ENCODE measurements around the gene CYP1A1.

CYP1A1 gene

DNA sequence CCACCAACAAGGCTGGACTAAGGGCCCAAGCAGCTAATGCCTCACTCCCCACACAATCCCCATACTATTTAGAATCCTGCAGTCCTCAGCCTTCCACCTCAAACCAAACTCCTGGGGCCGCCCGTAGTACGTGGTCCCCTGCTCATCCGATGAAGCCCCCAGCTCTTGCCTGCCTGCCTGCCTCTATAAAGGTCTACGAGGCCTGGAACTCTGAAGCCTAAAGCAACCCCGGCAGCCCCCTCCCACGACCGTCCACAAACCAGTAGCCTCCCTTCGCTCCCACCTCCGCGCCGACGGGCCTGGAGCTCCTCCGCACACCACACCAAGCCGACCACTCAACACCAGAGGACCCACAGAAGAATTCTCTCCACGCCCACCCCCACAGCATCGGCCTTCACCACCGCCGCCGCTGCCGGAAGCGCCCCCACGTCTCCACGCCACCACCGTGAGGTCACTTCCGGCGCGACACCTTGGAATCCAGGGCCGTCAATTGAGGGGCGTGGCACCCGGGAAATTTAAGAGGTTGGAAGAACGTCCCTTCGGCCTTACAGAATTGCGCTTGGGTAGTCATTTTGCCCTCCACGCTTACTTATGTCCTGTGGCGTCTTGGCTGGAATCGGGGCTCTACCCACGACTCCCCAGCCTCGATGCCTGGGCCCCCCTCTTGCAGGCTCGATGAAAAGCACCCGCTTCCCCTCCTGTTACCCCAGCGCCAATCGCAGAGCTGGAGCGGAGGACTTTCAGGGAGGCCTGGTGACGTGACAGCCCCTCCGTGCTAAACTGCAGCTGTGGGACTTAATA is 29.5 kb downstream of the CYP1A1 start, which contains the start of gene EDC3:
Gene EDC3, minus strand, starts transcription at position 428 of the 801 bp plus-strand sequence. CDS start 20,900 bp downstream, outside the sequence.
- DNase-seq (ENCODE audit: low read depth in 1 of 2, low spot score in 1 of 2): peak; percentile 71 to 87

GRCh38 chr15:74692327-74692726 is 33.0 kb downstream of the CYP1A1 start:
- DNase-seq (ENCODE audit: low read depth in 1 of 2, low spot score in 1 of 2): no peak

- DNase-seq (ENCODE audit: low read depth in 1 of 2, low spot score in 1 of 2): no peak
Measured at GRCh38 chr15:74683758-74684157, 41.6 kb downstream of the CYP1A1 start.

DNA sequence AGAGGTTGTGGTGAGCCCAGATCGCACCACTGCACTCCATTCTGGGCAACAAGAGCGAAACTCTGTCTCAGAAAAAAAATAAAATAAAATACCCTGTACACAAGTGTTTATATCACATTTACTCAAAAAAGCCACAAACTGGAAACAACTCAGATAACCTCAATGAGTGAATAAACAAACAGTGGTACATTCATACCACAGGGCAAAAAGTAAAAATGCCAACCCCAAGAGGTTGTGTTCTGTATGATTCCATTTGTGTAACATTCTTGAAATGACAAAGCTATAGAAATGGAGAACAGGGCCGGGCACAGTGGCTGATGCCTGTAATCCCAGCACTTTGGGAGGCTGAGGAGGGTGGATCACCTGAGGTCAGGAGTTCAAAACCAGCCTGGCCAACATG is 42.4 kb downstream of the CYP1A1 start:
- DNase-seq (ENCODE audit: low read depth in 1 of 2, low spot score in 1 of 2): no peak

- no peak for DNase-seq (ENCODE audit: low read depth in 1 of 2, low spot score in 1 of 2)
Measured at GRCh38 chr15:74680456-74680855, 44.9 kb downstream of the CYP1A1 start.

DNA sequence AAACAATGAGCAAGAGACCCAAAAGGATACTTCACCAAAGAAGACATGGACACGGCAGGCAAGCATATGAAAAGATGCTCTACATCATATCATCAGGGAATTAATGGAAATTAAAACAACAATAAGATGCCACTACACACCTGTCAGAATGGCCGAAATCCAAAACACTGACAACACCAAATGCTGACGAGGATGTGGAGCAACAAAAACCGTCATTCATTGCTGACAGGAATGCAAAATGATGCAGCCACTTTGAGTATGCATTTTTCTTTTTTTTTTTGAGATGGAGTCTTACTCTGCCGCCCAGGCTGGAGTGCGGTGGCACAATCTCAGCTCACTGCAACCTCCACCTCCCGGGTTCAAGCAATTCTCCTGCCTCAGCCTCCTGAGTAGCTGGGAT is 48.5 kb downstream of the CYP1A1 start:
- no peak for DNase-seq (ENCODE audit: low read depth in 1 of 2, low spot score in 1 of 2)

DNA sequence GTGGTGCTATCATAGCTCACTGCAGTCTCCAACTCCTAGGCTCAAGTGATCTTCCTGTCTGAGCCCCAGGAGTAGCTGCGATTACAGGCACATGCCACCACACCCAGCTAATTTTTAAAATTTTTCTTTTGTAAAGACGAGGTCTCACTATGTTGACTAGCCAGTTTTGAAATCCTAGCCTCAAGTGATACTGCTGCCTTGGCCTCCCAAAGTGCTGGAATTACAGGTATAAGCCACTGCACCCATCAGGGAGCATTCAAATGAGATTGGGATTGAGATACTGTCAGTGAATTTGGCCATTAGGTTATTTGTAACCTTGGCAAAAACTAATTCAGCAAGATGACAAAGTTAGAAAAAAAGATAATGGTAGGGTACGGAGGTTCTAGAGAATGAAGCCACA is 51.2 kb downstream of the CYP1A1 start:
- DNase-seq (ENCODE audit: low read depth in 1 of 2, low spot score in 1 of 2): no peak

DNA sequence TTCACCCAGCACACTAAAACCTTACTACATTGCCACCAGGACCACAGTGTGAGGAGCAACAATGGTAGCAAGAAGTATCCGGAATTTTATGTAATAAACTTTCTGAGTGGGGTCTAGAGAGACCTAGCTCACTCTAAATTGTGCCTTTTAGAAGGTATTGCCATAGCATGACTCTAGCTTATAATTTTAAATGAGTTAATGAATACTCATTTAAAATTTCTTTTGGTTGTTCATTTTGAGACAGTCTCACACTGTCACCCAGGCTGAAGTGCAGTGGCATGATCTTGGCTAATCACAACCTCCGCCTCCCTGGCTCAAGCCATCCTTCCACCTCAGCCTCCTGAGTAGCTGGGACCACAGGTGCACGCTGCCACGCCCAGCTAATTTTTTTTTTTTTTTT is 55.7 kb downstream of the CYP1A1 start:
- DNase-seq (ENCODE audit: low read depth in 1 of 2, low spot score in 1 of 2): no peak
